ENCODE results near the gene ATRNL1.

DNA sequence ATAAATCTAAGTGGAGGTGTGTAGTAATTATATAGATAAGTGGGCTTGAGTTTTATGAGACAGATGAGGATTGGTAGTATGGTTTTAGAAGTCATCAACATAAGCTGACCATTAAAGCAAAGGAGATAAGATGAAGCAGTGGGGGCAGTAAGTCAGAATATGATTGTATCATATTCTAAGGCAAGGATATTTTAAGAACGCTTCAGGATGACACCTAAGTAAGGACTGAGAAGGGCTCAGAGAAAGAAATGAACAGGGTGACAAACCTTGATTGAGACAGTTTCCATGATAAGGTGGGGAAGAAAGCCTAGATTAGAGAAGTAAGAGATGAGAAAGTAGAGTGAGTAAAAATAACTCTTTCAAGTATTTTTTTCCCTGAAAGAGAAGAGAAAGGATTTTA lies 567.2 kb downstream of the ATRNL1 start:
- TF ChIP-seq, protein P1, sequence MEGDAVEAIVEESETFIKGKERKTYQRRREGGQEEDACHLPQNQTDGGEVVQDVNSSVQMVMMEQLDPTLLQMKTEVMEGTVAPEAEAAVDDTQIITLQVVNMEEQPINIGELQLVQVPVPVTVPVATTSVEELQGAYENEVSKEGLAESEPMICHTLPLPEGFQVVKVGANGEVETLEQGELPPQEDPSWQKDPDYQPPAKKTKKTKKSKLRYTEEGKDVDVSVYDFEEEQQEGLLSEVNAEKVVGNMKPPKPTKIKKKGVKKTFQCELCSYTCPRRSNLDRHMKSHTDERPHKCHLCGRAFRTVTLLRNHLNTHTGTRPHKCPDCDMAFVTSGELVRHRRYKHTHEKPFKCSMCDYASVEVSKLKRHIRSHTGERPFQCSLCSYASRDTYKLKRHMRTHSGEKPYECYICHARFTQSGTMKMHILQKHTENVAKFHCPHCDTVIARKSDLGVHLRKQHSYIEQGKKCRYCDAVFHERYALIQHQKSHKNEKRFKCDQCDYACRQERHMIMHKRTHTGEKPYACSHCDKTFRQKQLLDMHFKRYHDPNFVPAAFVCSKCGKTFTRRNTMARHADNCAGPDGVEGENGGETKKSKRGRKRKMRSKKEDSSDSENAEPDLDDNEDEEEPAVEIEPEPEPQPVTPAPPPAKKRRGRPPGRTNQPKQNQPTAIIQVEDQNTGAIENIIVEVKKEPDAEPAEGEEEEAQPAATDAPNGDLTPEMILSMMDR (IDR thresholded peaks at IDR 0.05; ENCODE audit: low read length), result no peak
- TF ChIP-seq EZH2 (IDR thresholded peaks at IDR 0.05; ENCODE audit: borderline replicate concordance, low read length), result no peak

All from OCI-LY1 (cell line).